Mucosa of descending colon (tissue), 3 donors: ENCODE data around the gene TNFAIP8L3. TPM values are rescaled to one million over a fixed set of nuclear protein-coding genes. Genes with fewer than 3 reads are reported as not detected.

ENCODE experiments used
- ATAC-seq: fragments of 200-7000 bp; cut with Tn5 transposase; one replicate; pipeline ENCODE4 v1.9.1; 2020; ENCODE audit warnings: mild to moderate bottlenecking, moderate library complexity
- DNase-seq, 3 donors: peaks; one replicate each; pipeline ENCODE4 v3.0.0-alpha.2; 2020
- H3K36me3 ChIP-seq: fragments of 200-600 bp; one replicate; pipeline ENCODE4 v1.8.0; 2021; ENCODE audit warnings: low read depth, mild to moderate bottlenecking
- H3K4me1 ChIP-seq: fragments of 200-600 bp; one replicate; pipeline ENCODE4 v1.8.0; 2021; ENCODE audit warnings: low read depth, mild to moderate bottlenecking
- H3K4me3 ChIP-seq: fragments of 200-600 bp; one replicate; pipeline ENCODE4 v1.8.0; 2021; ENCODE audit warnings: mild to moderate bottlenecking
- H3K9me3 ChIP-seq: fragments of 200-600 bp; one replicate; pipeline ENCODE4 v1.8.0; 2021; ENCODE audit warnings: mild to moderate bottlenecking
- CTCF ChIP-seq: fragments of 200-600 bp; IDR thresholded peaks from one replicate; pipeline ENCODE4 v1.8.0; 2022; ENCODE audit warnings: antibody characterized with exemption, mild to moderate bottlenecking
- intact Hi-C, 2 donors: fragments of 100-400 bp; cut with DNase I in 1 of 2; cut with micrococcal nuclease in 1 of 2; formaldehyde crosslinking; loops; one replicate each; pipeline versions ENCODE4 v1.11.0 to v1.11.1; 2022; cut with DNase I, micrococcal nuclease
- total RNA-seq, 3 donors: library from RNA; stranded (reverse); fragmentation: NEBNext Ultra II Directional in 2 of 3; extraction: Animal tissue kit (Norgen Biotek cat#: 25700) in 2 of 3; gene quantifications; one replicate each; pipeline versions ENCODE4 v1.2.1 to v1.2.4, GENCODE V29; 2021 to 2023
- donor health status: DM: no; HTN: no; CAD: no; lungs with moderate emphysema.
- donor health status: DM: no; HTN: no; CAD: no.
- donor health status: DM: no; HTN: yes; CAD: no.

The TNFAIP8L3 gene
- total RNA-seq, 3 donors from 2014 or later: 8.2 to 11.2 (median 10.0) TPM

GRCh38 chr15:51098331-51098619 is 3.6 kb upstream of the TNFAIP8L3 start:
- intact Hi-C loops: no loop called here
- DNase-seq (no peak), ATAC-seq (no peak)
- H3K4me1 ChIP-seq: peaks cover 10% of the 10 kb centered on the region
- no peaks in the 10 kb centered on the region for H3K36me3 ChIP-seq
- no peak overlapping the region for H3K4me3 ChIP-seq
- no peaks in the 10 kb centered on the region for H3K9me3 ChIP-seq
- TF ChIP-seq CTCF: no peak

GRCh38 chr15:51097553-51098330 is 3.0 kb upstream of the TNFAIP8L3 start:
- Histone ChIP-seq H3K4me3 (no peak overlapping the region), H3K4me1 (peaks cover 13% of the 10 kb centered on the region), H3K9me3 (no peaks in the 10 kb centered on the region), H3K36me3 (no peaks in the 10 kb centered on the region)
- no peak for TF ChIP-seq CTCF
- ATAC-seq (no peak), DNase-seq (no peak)
- intact Hi-C loops: no loop called here

- Histone ChIP-seq H3K9me3 (no peaks in the 10 kb centered on the region), H3K4me1 (peaks cover 13% of the 10 kb centered on the region), H3K4me3 (no peak overlapping the region), H3K36me3 (no peaks in the 10 kb centered on the region)
- intact Hi-C loops: no loop called here
- ATAC-seq: no peak
- no peak for DNase-seq
- TF ChIP-seq CTCF: no peak
Observed at GRCh38 chr15:51096976-51097375, 2.3 kb upstream of the TNFAIP8L3 start.

GRCh38 chr15:51095681-51096331 is 1.1 kb upstream of the TNFAIP8L3 start:
- peaks cover 13% of the 10 kb centered on the region for H3K4me1 ChIP-seq
- TF ChIP-seq CTCF: no peak
- DNase-seq: no peak
- intact Hi-C loops: no loop called here
- H3K36me3 ChIP-seq: no peaks in the 10 kb centered on the region
- no peak overlapping the region for H3K4me3 ChIP-seq
- no peak for ATAC-seq
- H3K9me3 ChIP-seq: no peaks in the 10 kb centered on the region

- no peak for TF ChIP-seq CTCF
- intact Hi-C loops: no loop called here
- ATAC-seq (peak; percentile 34), DNase-seq (peak; percentile 38 to 65 (median 61))
- H3K4me1 ChIP-seq: peaks cover 13% of the 10 kb centered on the region
- peak overlapping the region; percentile 11 for H3K4me3 ChIP-seq
- H3K9me3 ChIP-seq: no peaks in the 10 kb centered on the region
- no peaks in the 10 kb centered on the region for H3K36me3 ChIP-seq
Observed at GRCh38 chr15:51093839-51094605, 684 bp downstream of the TNFAIP8L3 start.
